ENCODE measurements around the gene RHOJ. TPM values are rescaled to one million over a fixed set of nuclear protein-coding genes. Genes with fewer than 3 reads are reported as not detected.

RHOJ gene
- polyA plus RNA-seq, 3 donors: not detected

GRCh38 chr14:63175531-63175930, 28.7 kb upstream of the RHOJ start:
- peaks cover 0 to 2% (median 0%) of the 10 kb centered on the region in 3 donors for H3K27me3 Mint-ChIP-seq (ENCODE audit: low read depth in 3 of 3)
- H3K9me3 ChIP-seq (replicated peaks in 1 of 2; ENCODE audit: control insufficient read depth in 1 of 2, insufficient read depth in 1 of 2, low read length in 2 of 2): no peaks in the 10 kb centered on the region
- no peaks in the 10 kb centered on the region for H3K4me1 ChIP-seq (ENCODE audit: control insufficient read depth in 1 of 2, insufficient read depth in 2 of 2, low read length in 2 of 2)
- H3K27ac ChIP-seq (ENCODE audit: low read depth in 1 of 2, low read length in 2 of 2): no peak overlapping the region
- H3K4me2 ChIP-seq (replicated peaks; ENCODE audit: extremely low read depth, low read length, poor library complexity, severe bottlenecking): no peak overlapping the region
- no peak overlapping the region for H3K27ac Mint-ChIP-seq
- no peaks in the 10 kb centered on the region for H3K27me3 ChIP-seq (ENCODE audit: control insufficient read depth in 2 of 2, insufficient read depth in 2 of 2, low read length in 2 of 2)
- H3K36me3 ChIP-seq (replicated peaks in 1 of 2; ENCODE audit: control insufficient read depth in 1 of 2, insufficient read depth in 2 of 2, low read length in 2 of 2): no peaks in the 10 kb centered on the region
- intact Hi-C loops (cut with micrococcal nuclease): no loop called here
- H4K20me1 ChIP-seq (ENCODE audit: insufficient read depth, low read length): no peaks in the 10 kb centered on the region
- no peak for TF ChIP-seq CTCF (IDR thresholded peaks at IDR 0.05)
- H2AFZ ChIP-seq (ENCODE audit: insufficient read depth, low read depth, low read length, poor library complexity, severe bottlenecking): no peak overlapping the region
- no CpG with 5 or more reads among the region's 2 CpGs for WGBS (ENCODE audit: insufficient coverage)
- no peaks in the 10 kb centered on the region for H3K4me1 Mint-ChIP-seq
- H3K4me3 ChIP-seq (replicated peaks in 1 of 3; ENCODE audit: low read depth in 2 of 3, low read length in 3 of 3): no peak overlapping the region
- H3K4me3 Mint-ChIP-seq: no peak overlapping the region
- no peaks in the 10 kb centered on the region for H3K36me3 Mint-ChIP-seq
- DNase-seq: no peak
- H3K9ac ChIP-seq (ENCODE audit: insufficient read depth, low read length, poor library complexity, severe bottlenecking): no peak overlapping the region
- no peaks in the 10 kb centered on the region for H3K79me2 ChIP-seq (ENCODE audit: insufficient read depth, low read length)
- H3K9me3 Mint-ChIP-seq: peaks cover 0 to 3% (median 0%) of the 10 kb centered on the region in 7 donors

GRCh38 chr14:63178912-63179311, 25.3 kb upstream of the RHOJ start:
- H3K36me3 ChIP-seq (replicated peaks in 1 of 2; ENCODE audit: control insufficient read depth in 1 of 2, insufficient read depth in 2 of 2, low read length in 2 of 2): no peaks in the 10 kb centered on the region
- no peak for DNase-seq
- H3K9me3 Mint-ChIP-seq: peaks cover 0 to 3% (median 0%) of the 10 kb centered on the region in 7 donors
- H3K4me2 ChIP-seq (replicated peaks; ENCODE audit: extremely low read depth, low read length, poor library complexity, severe bottlenecking): no peak overlapping the region
- no peak overlapping the region for H3K4me3 Mint-ChIP-seq
- no peak overlapping the region for H3K4me3 ChIP-seq (replicated peaks in 1 of 3; ENCODE audit: low read depth in 2 of 3, low read length in 3 of 3)
- H3K4me1 Mint-ChIP-seq: no peaks in the 10 kb centered on the region
- intact Hi-C loops (cut with micrococcal nuclease): no loop called here
- H3K36me3 Mint-ChIP-seq: no peaks in the 10 kb centered on the region
- no peak overlapping the region for H2AFZ ChIP-seq (ENCODE audit: insufficient read depth, low read depth, low read length, poor library complexity, severe bottlenecking)
- H3K27me3 ChIP-seq (ENCODE audit: control insufficient read depth in 2 of 2, insufficient read depth in 2 of 2, low read length in 2 of 2): no peaks in the 10 kb centered on the region
- H3K27me3 Mint-ChIP-seq (ENCODE audit: low read depth in 3 of 3): peaks cover 0 to 5% (median 0%) of the 10 kb centered on the region in 3 donors
- no peaks in the 10 kb centered on the region for H3K79me2 ChIP-seq (ENCODE audit: insufficient read depth, low read length)
- no peaks in the 10 kb centered on the region for H3K4me1 ChIP-seq (ENCODE audit: control insufficient read depth in 1 of 2, insufficient read depth in 2 of 2, low read length in 2 of 2)
- H3K9ac ChIP-seq (ENCODE audit: insufficient read depth, low read length, poor library complexity, severe bottlenecking): no peak overlapping the region
- no peaks in the 10 kb centered on the region for H4K20me1 ChIP-seq (ENCODE audit: insufficient read depth, low read length)
- no peak for TF ChIP-seq CTCF (IDR thresholded peaks at IDR 0.05)
- WGBS (ENCODE audit: insufficient coverage): no CpG with 5 or more reads among the region's 3 CpGs
- H3K27ac ChIP-seq (ENCODE audit: low read depth in 1 of 2, low read length in 2 of 2): no peak overlapping the region
- H3K27ac Mint-ChIP-seq: no peak overlapping the region
- H3K9me3 ChIP-seq (replicated peaks in 1 of 2; ENCODE audit: control insufficient read depth in 1 of 2, insufficient read depth in 1 of 2, low read length in 2 of 2): no peaks in the 10 kb centered on the region

Measured in CD14-positive monocyte (primary cell).